GM18951 (cell line): Measurements from ENCODE around the gene TRUB2.

Source experiments
- POLR2A ChIP-seq: IDR thresholded peaks from 4 replicates; pipeline ENCODE4 v1.6.1; 2011; ENCODE audit warnings: mild to moderate bottlenecking; ENCODE audit not compliant: insufficient read length, insufficient read depth; ENCODE audit errors: extremely low read depth
- in situ Hi-C: fragments of 300-500 bp; cut with MboI; formaldehyde crosslinking; loops from one replicate; pipeline ENCODE4 v1.12.0; 2022; ENCODE audit warnings: low sequenced_read_pairs, mixed read lengths, inconsistent platforms; ENCODE audit not compliant: unreplicated experiment

TRUB2 gene

GRCh38 chr9:128335161-128335560 lies 12.9 kb upstream of the TRUB2 start:
- in situ Hi-C loops = no loop called here
- no peak for TF ChIP-seq POLR2A

- in situ Hi-C loops = no loop called here
- TF ChIP-seq POLR2A = no peak
These were observed 11.2 kb upstream of the TRUB2 start for GRCh38 chr9:128333451-128333869.

GRCh38 chr9:128325629-128326028 lies 3.4 kb upstream of the TRUB2 start:
- TF ChIP-seq POLR2A = no peak
- in situ Hi-C loops = no loop called here

GRCh38 chr9:128324401-128324800 lies 2.2 kb upstream of the TRUB2 start:
- in situ Hi-C loops = no loop called here
- no peak for TF ChIP-seq POLR2A

GRCh38 chr9:128323791-128324190 lies 1.5 kb upstream of the TRUB2 start:
- in situ Hi-C loops = no loop called here
- TF ChIP-seq POLR2A = no peak

- in situ Hi-C loops = no loop called here
- no peak for TF ChIP-seq POLR2A
These were observed 1.0 kb upstream of the TRUB2 start for GRCh38 chr9:128323212-128323730.

GRCh38 chr9:128321879-128322403 lies 306 bp downstream of the TRUB2 start:
- TF ChIP-seq POLR2A = no peak
- in situ Hi-C loops = no loop called here

- TF ChIP-seq POLR2A = no peak
- in situ Hi-C loops = no loop called here
These were observed 904 bp downstream of the TRUB2 start for GRCh38 chr9:128321343-128321742.

- in situ Hi-C loops = no loop called here
- TF ChIP-seq POLR2A = no peak
These were observed 4.6 kb downstream of the TRUB2 start for GRCh38 chr9:128317629-128318028.

GRCh38 chr9:128316421-128316820 lies 5.8 kb downstream of the TRUB2 start:
- no peak for TF ChIP-seq POLR2A
- in situ Hi-C loops = no loop called here

- in situ Hi-C loops = no loop called here
- no peak for TF ChIP-seq POLR2A
These were observed 7.5 kb downstream of the TRUB2 start for GRCh38 chr9:128314697-128315096.

GRCh38 chr9:128310461-128310860 lies 11.8 kb downstream of the TRUB2 start:
- TF ChIP-seq POLR2A = no peak
- in situ Hi-C loops = no loop called here

- no peak for TF ChIP-seq POLR2A
- in situ Hi-C loops = no loop called here
These were observed 12.7 kb downstream of the TRUB2 start for GRCh38 chr9:128309551-128309950.

- TF ChIP-seq POLR2A = no peak
- in situ Hi-C loops = no loop called here
These were observed 17.3 kb downstream of the TRUB2 start for GRCh38 chr9:128304971-128305288.
